ENCODE data around the gene DGKG. TPM values are rescaled to one million over a fixed set of nuclear protein-coding genes. Genes with fewer than 3 reads are reported as not detected.

DGKG gene
- total RNA-seq, result 0.81 and 0.92 TPM in 2 replicates

GRCh38 chr3:186361762-186362536, at the start of gene DGKG:
DGKG (minus strand) TSS chr3:186362234; CDS start chr3:186320459, 41,775 bp downstream.

GRCh38 chr3:186108941-186109865, 252.8 kb downstream of the DGKG start, which contains the start of gene ETV5:
ETV5 (minus strand) TSS chr3:186109089; CDS start chr3:186105868, 3,221 bp downstream.

Other genes starting within 250 kb of the DGKG start
- gene CRYGS, start 182.1 kb upstream of the DGKG start, total RNA-seq, result 1.1 and 1.2 TPM in 2 replicates
- gene TBCCD1, start 205.1 kb upstream of the DGKG start, total RNA-seq, result 14.7 and 14.9 TPM in 2 replicates
- gene DNAJB11, start 208.5 kb upstream of the DGKG start, total RNA-seq, result 59.1 and 60.5 TPM in 2 replicates